Measurements from ENCODE around the gene LIN54. TPM values are rescaled to one million over a fixed set of nuclear protein-coding genes. Genes with fewer than 3 reads are reported as not detected.
"Not testable (repeated sequence)": the region's sequence is repeated elsewhere in the genome, so short reads cannot be mapped to it uniquely, and the experiment has no call there.

Gene LIN54
- total RNA-seq (2014; rRNA removed; shearing (Covaris generic)), result 36.5 and 40.8 TPM in 2 replicates

- Histone ChIP-seq H3K4me3 (peak within 1 kb of the TSS; percentile 87), H3K36me3 (no peaks in the 10 kb centered on the region), H3K4me1 (0 out of 2 replicates have a peak, but pooled peaks cover 8% of the 10 kb centered on the region), H3K27me3 (no peaks in the 10 kb centered on the region), H3K9me3 (replicated peaks) (no peaks in the 10 kb centered on the region), H3K27ac (peak within 1 kb of the TSS; percentile 84)
- DNase-seq, result peak; percentile 86 to 87
Measured at GRCh38 chr4:83010522-83011318, at the start of gene LIN54. Gene LIN54, minus strand, starts transcription at chr4:83010823. Its CDS starts 25,979 bp downstream, at chr4:82984844.

DNA sequence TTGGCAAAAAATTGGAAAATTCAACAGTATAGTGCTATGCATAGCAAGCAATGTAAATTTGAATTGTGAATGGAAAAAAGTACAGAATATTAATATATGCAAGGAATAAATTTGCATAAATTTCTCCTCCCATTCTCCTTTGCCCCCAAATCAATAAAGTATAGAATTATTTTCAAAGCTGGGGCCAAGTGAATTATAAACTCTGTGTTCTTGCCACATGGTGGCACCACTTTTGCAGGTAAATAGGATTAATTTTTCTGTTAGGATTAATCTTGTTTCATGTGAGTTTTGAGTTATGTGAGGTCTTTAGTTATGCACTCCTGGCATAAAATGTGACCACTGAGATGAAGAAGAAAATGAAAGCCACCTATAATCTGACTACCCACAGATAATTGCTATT, 44.3 kb upstream of the LIN54 start:
- Histone ChIP-seq H3K36me3 (peaks cover 39% of the 10 kb centered on the region), H3K4me3 (no peak overlapping the region), H3K27ac (no peak overlapping the region), H3K4me1 (no peaks in the 10 kb centered on the region), H3K9me3 (replicated peaks) (no peaks in the 10 kb centered on the region), H3K27me3 (no peaks in the 10 kb centered on the region)
- peak in 1 of 2 experiments; percentile 30 for DNase-seq

DNA sequence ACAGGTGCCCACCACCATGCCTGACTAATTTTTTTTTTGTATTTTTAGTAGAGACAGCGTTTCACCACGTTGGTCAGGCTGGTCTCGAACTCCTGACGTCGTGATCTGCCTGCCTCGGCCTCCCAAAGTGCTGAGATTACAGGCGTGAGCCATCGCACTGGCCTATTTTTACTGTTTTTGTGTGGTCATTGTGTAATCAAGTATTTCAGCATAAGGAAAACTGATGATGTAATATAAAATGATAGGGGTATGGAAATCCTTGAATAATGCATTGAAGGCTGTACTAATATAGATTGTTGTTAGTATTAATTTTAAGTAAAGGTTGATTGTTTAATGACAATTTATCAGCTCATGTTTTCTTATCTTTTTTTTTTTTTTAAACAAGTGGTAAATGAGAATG, 38.2 kb upstream of the LIN54 start:
- not testable (repeated sequence) for H3K27me3 ChIP-seq; H3K4me3 ChIP-seq; DNase-seq; H3K9me3 ChIP-seq (replicated peaks); H3K27ac ChIP-seq; H3K4me1 ChIP-seq
- H3K36me3 ChIP-seq, result peaks cover 31% of the 10 kb centered on the region

GRCh38 chr4:83046693-83047473, 36.3 kb upstream of the LIN54 start:
- Histone ChIP-seq H3K4me3 (no peak overlapping the region), H3K4me1 (no peaks in the 10 kb centered on the region), H3K36me3 (peaks cover 30% of the 10 kb centered on the region), H3K9me3 (replicated peaks) (no peaks in the 10 kb centered on the region), H3K27ac (no peak overlapping the region), H3K27me3 (no peaks in the 10 kb centered on the region)
- DNase-seq, result no peak

DNA sequence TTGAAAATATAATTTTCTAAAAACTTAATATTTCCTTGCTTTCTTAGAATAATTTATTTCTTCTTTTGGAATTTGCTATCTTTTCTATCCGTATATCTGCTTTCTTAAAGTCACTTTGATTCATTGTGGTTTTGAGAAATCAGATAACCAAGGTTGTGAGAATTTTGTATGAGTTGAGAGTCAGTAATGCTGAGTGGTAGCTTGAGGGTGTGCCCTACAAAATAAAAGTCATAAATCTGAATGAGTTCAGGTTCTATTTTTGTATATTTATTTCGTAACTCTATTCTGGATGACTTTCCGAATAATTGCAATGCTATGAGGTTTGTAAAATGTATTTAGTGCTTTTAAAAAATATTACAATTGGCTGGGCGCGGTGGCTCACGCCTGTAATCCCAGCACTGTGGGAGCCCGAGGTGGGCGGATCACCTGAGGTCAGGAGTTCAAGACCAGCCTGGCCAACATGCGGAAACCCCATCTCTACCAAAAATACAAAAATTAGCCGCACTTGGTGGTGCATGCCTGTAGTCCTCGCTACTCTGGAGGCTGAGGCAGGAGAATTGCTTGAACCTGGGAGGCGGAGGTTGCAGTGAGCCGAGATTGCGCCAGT, 33.3 kb upstream of the LIN54 start:
- Histone ChIP-seq H3K27ac (no peak overlapping the region), H3K4me3 (no peak overlapping the region), H3K36me3 (peaks cover 7% of the 10 kb centered on the region), H3K27me3 (no peaks in the 10 kb centered on the region), H3K9me3 (replicated peaks) (no peaks in the 10 kb centered on the region), H3K4me1 (no peaks in the 10 kb centered on the region)
- no peak for DNase-seq

DNA sequence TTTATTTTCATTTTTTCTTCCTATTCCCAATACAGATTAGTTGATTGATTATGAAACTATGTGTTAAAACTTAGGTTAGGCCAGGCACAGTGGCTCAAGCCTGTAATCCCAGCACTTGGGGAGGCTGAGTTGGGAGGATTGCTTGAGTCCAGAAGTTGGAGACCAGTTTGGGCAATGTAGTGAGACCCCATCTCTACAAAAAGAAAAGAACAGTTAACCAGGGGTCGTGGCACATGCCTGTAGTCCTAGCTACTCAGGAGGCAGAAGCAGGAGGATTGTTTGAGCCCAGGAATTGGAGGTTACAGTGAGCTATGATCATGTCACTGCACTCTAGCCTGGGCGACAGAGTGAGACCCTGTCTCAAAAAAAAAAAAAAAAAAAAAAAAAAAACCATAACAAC, 32.5 kb upstream of the LIN54 start:
- H3K27ac ChIP-seq, H3K27me3 ChIP-seq, H3K4me3 ChIP-seq: not testable (repeated sequence)

GRCh38 chr4:83040269-83040668, 29.6 kb upstream of the LIN54 start:
- peaks cover 4% of the 10 kb centered on the region for H3K36me3 ChIP-seq
- H3K27ac ChIP-seq, result no peak overlapping the region
- DNase-seq, result no peak
- H3K27me3 ChIP-seq, result no peaks in the 10 kb centered on the region
- peaks cover 3% of the 10 kb centered on the region for H3K4me1 ChIP-seq
- no peaks in the 10 kb centered on the region for H3K9me3 ChIP-seq (replicated peaks)
- no peak overlapping the region for H3K4me3 ChIP-seq

More for the DNA sequence above, 32.5 kb upstream of the LIN54 start:
- H3K9me3 ChIP-seq (replicated peaks); H3K36me3 ChIP-seq; DNase-seq; H3K4me1 ChIP-seq: not testable (repeated sequence)

GRCh38 chr4:83036991-83037665, 26.5 kb upstream of the LIN54 start:
- H3K9me3 ChIP-seq (replicated peaks), result no peaks in the 10 kb centered on the region
- peaks cover 3% of the 10 kb centered on the region for H3K36me3 ChIP-seq
- H3K27me3 ChIP-seq, result no peaks in the 10 kb centered on the region
- H3K27ac ChIP-seq, result no peak overlapping the region
- H3K4me3 ChIP-seq, result no peak overlapping the region
- DNase-seq, result no peak
- peaks cover 7% of the 10 kb centered on the region for H3K4me1 ChIP-seq

GRCh38 chr4:83034630-83035494, 24.2 kb upstream of the LIN54 start, which contains the start of gene COPS4:
Gene COPS4, plus strand, starts transcription at chr4:83035183. Its CDS starts 42 bp downstream, at chr4:83035225.
- H3K27me3 ChIP-seq, result no peaks in the 10 kb centered on the region
- no peaks in the 10 kb centered on the region for H3K36me3 ChIP-seq
- peak within 1 kb of the TSS; percentile 71 for H3K27ac ChIP-seq
- H3K4me3 ChIP-seq, result peak within 1 kb of the TSS; percentile 78
- DNase-seq, result peak; percentile 100
- no peaks in the 10 kb centered on the region for H3K9me3 ChIP-seq (replicated peaks)
- peaks cover 7% of the 10 kb centered on the region for H3K4me1 ChIP-seq

DNA sequence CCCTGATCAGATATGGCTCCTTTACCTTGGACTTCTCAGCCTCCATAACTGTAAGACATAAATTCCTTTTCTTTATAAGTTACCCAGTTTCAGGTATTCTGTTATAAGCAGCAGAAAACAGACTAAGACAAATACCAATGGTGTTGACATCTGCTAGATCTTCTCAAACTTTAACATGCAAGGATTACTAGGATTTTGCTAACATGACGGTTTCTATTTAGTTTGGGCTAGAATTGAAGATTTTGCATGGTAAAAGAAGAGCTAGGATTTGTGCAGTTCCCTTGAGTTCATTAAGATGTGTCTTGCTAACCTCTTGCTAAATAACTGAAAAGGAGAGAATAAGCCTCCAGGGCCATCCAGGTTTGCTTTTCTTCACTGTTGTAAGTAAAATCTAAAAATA, 19.1 kb upstream of the LIN54 start:
- DNase-seq, result no peak
- no peak overlapping the region for H3K27ac ChIP-seq
- H3K9me3 ChIP-seq (replicated peaks), result peaks cover 4% of the 10 kb centered on the region; the same call in 1 of the 2 replicates
- H3K4me3 ChIP-seq, result no peak overlapping the region
- H3K36me3 ChIP-seq, result no peaks in the 10 kb centered on the region
- H3K4me1 ChIP-seq, result peaks cover 8% of the 10 kb centered on the region
- no peaks in the 10 kb centered on the region for H3K27me3 ChIP-seq

GRCh38 chr4:83028976-83029375, 18.4 kb upstream of the LIN54 start:
- H3K9me3 ChIP-seq (replicated peaks), result peaks cover 11% of the 10 kb centered on the region
- H3K4me1 ChIP-seq, result peaks cover 8% of the 10 kb centered on the region
- no peak for DNase-seq
- no peak overlapping the region for H3K27ac ChIP-seq
- H3K4me3 ChIP-seq, result no peak overlapping the region
- H3K36me3 ChIP-seq, result no peaks in the 10 kb centered on the region
- H3K27me3 ChIP-seq, result no peaks in the 10 kb centered on the region

DNA sequence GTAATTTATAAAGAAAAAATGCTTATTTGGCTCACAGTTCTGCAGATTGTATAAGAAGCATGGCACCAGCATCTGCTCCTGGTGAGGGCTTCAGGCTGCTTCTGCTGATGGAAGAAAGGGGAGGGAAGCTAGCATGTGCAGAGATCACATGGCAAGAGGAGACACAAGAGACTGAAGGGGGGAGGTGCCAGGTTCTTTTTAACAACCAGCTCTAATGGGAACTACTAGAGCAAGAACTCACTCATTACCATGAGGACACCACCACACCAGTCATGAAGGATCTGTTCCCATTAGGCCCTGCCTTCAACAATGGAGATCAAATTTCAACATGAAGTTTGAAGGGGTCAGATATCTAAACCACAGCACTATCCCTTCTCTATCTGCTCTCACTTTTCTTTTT, 14.9 kb upstream of the LIN54 start:
- H3K27me3 ChIP-seq, result no peaks in the 10 kb centered on the region
- H3K9me3 ChIP-seq (replicated peaks), result peaks cover 20% of the 10 kb centered on the region
- H3K4me3 ChIP-seq, result no peak overlapping the region
- no peaks in the 10 kb centered on the region for H3K36me3 ChIP-seq
- H3K4me1 ChIP-seq, result peaks cover 18% of the 10 kb centered on the region
- peak in 1 of 2 experiments; percentile 51 for DNase-seq
- no peak overlapping the region for H3K27ac ChIP-seq

GRCh38 chr4:83024233-83024632, 13.6 kb upstream of the LIN54 start:
- H3K4me3 ChIP-seq, result no peak overlapping the region
- no peaks in the 10 kb centered on the region for H3K36me3 ChIP-seq
- H3K9me3 ChIP-seq (replicated peaks), result peaks cover 20% of the 10 kb centered on the region
- H3K27me3 ChIP-seq, result no peaks in the 10 kb centered on the region
- H3K27ac ChIP-seq, result no peak overlapping the region
- H3K4me1 ChIP-seq, result peaks cover 18% of the 10 kb centered on the region
- no peak for DNase-seq

- Histone ChIP-seq H3K4me1 (peaks cover 18% of the 10 kb centered on the region), H3K9me3 (replicated peaks) (peaks cover 20% of the 10 kb centered on the region)
- not testable (repeated sequence) for H3K27me3 ChIP-seq, H3K27ac ChIP-seq, H3K4me3 ChIP-seq, H3K36me3 ChIP-seq, DNase-seq
Measured at GRCh38 chr4:83023599-83023998, 13.0 kb upstream of the LIN54 start.
